GM19238 (cell line): ENCODE results near the gene NRARP.
A peak's percentile ranks its signal among the peaks of the same experiment; 100 is the strongest.

Source experiments
- DNase-seq: peaks from one replicate; pipeline ENCODE4 v3.0.0; 2011; ENCODE audit warnings: low spot score; ENCODE audit not compliant: insufficient read length

NRARP gene

GRCh38 chr9:137278721-137279711, 23.1 kb downstream of the NRARP start:
- DNase-seq = no peak

- no peak for DNase-seq
Observed at GRCh38 chr9:137278061-137278701, 23.9 kb downstream of the NRARP start.

- peak; percentile 96 for DNase-seq
Observed at GRCh38 chr9:137277329-137278041, 24.6 kb downstream of the NRARP start, which contains the start of gene TOR4A. Gene TOR4A, plus strand, starts transcription at chr9:137277726. Its CDS starts 964 bp downstream, at chr9:137278690.

- no peak for DNase-seq
Observed at GRCh38 chr9:137276473-137277328, 25.4 kb downstream of the NRARP start.

GRCh38 chr9:137275588-137276472, 26.2 kb downstream of the NRARP start:
- DNase-seq = no peak

- DNase-seq = no peak
Observed at GRCh38 chr9:137275203-137275587, 26.9 kb downstream of the NRARP start.

- DNase-seq = no peak
Observed at GRCh38 chr9:137273611-137274320, 28.3 kb downstream of the NRARP start.

- no peak for DNase-seq
Observed at GRCh38 chr9:137273095-137273490, 29.0 kb downstream of the NRARP start.

GRCh38 chr9:137272241-137273094, 29.6 kb downstream of the NRARP start:
- no peak for DNase-seq

GRCh38 chr9:137271696-137272076, 30.4 kb downstream of the NRARP start:
- no peak for DNase-seq

GRCh38 chr9:137270929-137271695, 31.0 kb downstream of the NRARP start:
- no peak for DNase-seq

- DNase-seq = no peak
Observed at GRCh38 chr9:137269231-137269772, 32.8 kb downstream of the NRARP start.

- DNase-seq = no peak
Observed at GRCh38 chr9:137268538-137269201, 33.4 kb downstream of the NRARP start.

GRCh38 chr9:137267933-137268355, 34.1 kb downstream of the NRARP start:
- no peak for DNase-seq

- DNase-seq = no peak
Observed at GRCh38 chr9:137266585-137267453, 35.3 kb downstream of the NRARP start.

GRCh38 chr9:137266162-137266527, 35.9 kb downstream of the NRARP start:
- no peak for DNase-seq
